HL-60 (cell line): ENCODE results near the gene PTPRK.

Experiments
- DNase-seq, 2 experiments: peaks; one replicate each; pipeline ENCODE4 v3.0.0-alpha.2; 2010 to 2020; ENCODE audit warnings: low read depth in 1 of 2, low spot score in 1 of 2
- H3K27ac ChIP-seq: fragments of 250-450 bp; sonication (Bioruptor Pico); replicated peaks from 2 replicates; pipeline ENCODE4 v1.5.1; 2020; ENCODE audit warnings: mild to moderate bottlenecking, moderate library complexity
- H3K27me3 ChIP-seq: fragments of 250-450 bp; sonication (Bioruptor Pico); 2 replicates; pipeline ENCODE4 v1.5.1; 2021; ENCODE audit warnings: mild to moderate bottlenecking, moderate library complexity; ENCODE audit not compliant: insufficient read depth, poor library complexity, severe bottlenecking
- H3K4me3 ChIP-seq: replicated peaks from 2 replicates; pipeline ENCODE4 v1.5.1; 2011; ENCODE audit warnings: mild to moderate bottlenecking, control low read depth, low read length; ENCODE audit not compliant: insufficient read depth
- GABPA ChIP-seq: IDR thresholded peaks from 2 replicates; pipeline ENCODE4 v1.6.1; 2012; ENCODE audit warnings: low read depth
- POLR2AphosphoS5 ChIP-seq: IDR thresholded peaks from 2 replicates; pipeline ENCODE4 v1.6.1; 2012; ENCODE audit warnings: low read depth
- SPI1 ChIP-seq: IDR thresholded peaks from 2 replicates; pipeline ENCODE4 v1.6.1; 2012; ENCODE audit warnings: low read depth, mild to moderate bottlenecking, borderline replicate concordance
- TF ChIP-seq, protein P1 (sequence below): IDR thresholded peaks from one replicate; pipeline ENCODE4 v1.5.1; 2011; ENCODE audit warnings: low read length, control low read depth, inconsistent platforms; ENCODE audit not compliant: insufficient read depth
- TF ChIP-seq, protein P2 (sequence below): IDR thresholded peaks from 2 replicates; pipeline ENCODE4 v1.6.1; 2012; ENCODE audit warnings: low read depth; ENCODE audit not compliant: insufficient replicate concordance

PTPRK gene

DNA sequence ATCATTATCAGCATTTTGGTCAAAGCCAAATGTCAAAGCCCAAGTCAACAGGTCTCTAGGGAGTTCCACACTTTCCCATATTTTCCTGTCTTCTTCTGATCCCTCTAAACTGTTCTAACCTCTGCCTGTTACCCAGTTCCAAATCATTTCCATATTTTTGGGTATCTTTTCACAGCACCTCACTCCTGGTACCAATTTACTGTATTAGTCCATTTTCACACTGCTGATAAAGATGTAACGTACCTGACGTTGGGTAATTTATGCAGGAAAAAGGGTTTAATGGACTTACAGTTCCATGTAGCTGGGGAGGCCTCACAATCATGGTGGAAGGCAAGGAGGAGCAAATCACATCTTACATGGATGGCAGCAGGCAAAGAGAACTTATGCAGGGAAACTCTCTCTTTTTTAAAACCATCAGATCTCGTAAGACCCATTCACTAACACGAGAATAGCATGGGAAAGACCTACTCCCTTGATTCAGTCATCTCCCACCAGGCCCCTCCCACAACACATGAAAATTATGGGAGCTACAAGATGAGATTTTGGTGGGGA, 143.4 kb downstream of the PTPRK start:
- no peak for DNase-seq
- TF ChIP-seq POLR2AphosphoS5 = no peak
- TF ChIP-seq, protein P1, sequence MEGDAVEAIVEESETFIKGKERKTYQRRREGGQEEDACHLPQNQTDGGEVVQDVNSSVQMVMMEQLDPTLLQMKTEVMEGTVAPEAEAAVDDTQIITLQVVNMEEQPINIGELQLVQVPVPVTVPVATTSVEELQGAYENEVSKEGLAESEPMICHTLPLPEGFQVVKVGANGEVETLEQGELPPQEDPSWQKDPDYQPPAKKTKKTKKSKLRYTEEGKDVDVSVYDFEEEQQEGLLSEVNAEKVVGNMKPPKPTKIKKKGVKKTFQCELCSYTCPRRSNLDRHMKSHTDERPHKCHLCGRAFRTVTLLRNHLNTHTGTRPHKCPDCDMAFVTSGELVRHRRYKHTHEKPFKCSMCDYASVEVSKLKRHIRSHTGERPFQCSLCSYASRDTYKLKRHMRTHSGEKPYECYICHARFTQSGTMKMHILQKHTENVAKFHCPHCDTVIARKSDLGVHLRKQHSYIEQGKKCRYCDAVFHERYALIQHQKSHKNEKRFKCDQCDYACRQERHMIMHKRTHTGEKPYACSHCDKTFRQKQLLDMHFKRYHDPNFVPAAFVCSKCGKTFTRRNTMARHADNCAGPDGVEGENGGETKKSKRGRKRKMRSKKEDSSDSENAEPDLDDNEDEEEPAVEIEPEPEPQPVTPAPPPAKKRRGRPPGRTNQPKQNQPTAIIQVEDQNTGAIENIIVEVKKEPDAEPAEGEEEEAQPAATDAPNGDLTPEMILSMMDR = no peak
- no peak for TF ChIP-seq SPI1
- TF ChIP-seq, protein P2, sequence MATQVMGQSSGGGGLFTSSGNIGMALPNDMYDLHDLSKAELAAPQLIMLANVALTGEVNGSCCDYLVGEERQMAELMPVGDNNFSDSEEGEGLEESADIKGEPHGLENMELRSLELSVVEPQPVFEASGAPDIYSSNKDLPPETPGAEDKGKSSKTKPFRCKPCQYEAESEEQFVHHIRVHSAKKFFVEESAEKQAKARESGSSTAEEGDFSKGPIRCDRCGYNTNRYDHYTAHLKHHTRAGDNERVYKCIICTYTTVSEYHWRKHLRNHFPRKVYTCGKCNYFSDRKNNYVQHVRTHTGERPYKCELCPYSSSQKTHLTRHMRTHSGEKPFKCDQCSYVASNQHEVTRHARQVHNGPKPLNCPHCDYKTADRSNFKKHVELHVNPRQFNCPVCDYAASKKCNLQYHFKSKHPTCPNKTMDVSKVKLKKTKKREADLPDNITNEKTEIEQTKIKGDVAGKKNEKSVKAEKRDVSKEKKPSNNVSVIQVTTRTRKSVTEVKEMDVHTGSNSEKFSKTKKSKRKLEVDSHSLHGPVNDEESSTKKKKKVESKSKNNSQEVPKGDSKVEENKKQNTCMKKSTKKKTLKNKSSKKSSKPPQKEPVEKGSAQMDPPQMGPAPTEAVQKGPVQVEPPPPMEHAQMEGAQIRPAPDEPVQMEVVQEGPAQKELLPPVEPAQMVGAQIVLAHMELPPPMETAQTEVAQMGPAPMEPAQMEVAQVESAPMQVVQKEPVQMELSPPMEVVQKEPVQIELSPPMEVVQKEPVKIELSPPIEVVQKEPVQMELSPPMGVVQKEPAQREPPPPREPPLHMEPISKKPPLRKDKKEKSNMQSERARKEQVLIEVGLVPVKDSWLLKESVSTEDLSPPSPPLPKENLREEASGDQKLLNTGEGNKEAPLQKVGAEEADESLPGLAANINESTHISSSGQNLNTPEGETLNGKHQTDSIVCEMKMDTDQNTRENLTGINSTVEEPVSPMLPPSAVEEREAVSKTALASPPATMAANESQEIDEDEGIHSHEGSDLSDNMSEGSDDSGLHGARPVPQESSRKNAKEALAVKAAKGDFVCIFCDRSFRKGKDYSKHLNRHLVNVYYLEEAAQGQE = no peak
- no peak for TF ChIP-seq GABPA
- Histone ChIP-seq H3K27me3 (no peaks in the 10 kb centered on the region), H3K4me3 (no peak overlapping the region), H3K27ac (no peak overlapping the region)

DNA sequence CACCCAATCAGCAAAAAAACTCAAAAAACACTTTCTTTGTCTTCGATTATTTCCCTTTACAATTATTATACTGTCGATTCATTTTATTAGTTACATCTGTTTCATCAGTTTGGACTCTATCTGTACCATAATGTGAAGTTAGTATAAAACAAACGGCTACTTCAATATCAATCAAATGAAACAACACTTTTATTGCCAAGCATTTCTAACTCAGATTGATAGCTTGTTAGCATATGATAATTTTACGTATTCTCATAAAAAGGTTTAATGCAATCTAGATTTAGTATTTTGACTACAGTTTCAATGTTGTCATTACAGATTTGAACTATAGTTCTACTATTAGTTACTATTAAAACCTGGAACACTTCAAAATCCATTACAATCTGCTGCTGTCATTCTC, 149.3 kb downstream of the PTPRK start:
- DNase-seq = no peak
- Histone ChIP-seq H3K27ac (no peak overlapping the region), H3K4me3 (no peak overlapping the region), H3K27me3 (no peaks in the 10 kb centered on the region)
- TF ChIP-seq POLR2AphosphoS5 = no peak
- TF ChIP-seq, protein P1 = no peak
- TF ChIP-seq, protein P2 = no peak
- no peak for TF ChIP-seq SPI1
- TF ChIP-seq GABPA = no peak

DNA sequence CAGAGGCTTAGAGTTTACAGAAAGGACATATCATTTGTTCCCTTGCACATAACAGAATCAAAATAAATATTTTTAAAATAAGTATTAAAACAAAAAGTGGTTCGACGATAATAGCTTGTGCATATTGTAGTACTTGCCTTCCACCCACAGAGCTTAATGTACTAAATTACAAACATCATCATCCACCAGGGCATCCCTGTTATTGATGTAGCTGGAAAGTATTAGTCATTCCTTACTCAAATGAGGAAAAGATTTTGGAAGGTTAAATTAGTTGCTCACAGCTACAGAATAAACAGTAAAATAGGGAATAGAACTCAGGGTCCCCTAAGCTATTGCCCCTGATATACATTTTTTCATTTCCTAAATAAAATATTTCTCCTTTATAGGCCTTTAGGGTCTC, 150.3 kb downstream of the PTPRK start:
- Histone ChIP-seq H3K4me3 (no peak overlapping the region), H3K27ac (no peak overlapping the region)

More for the DNA sequence above, 150.3 kb downstream of the PTPRK start:
- TF ChIP-seq, protein P1 = no peak
- no peak for TF ChIP-seq SPI1
- no peak for TF ChIP-seq POLR2AphosphoS5
- TF ChIP-seq GABPA = no peak
- TF ChIP-seq, protein P2 = no peak
- H3K27me3 ChIP-seq = no peaks in the 10 kb centered on the region
- no peak for DNase-seq
